T-cell (primary cell): ENCODE data around the gene TMEM145. TPM values are rescaled to one million over a fixed set of nuclear protein-coding genes. Genes with fewer than 3 reads are reported as not detected.

Experiments used
- ATAC-seq, 4 experiments: fragments of 200-7000 bp in 3 of 4; fragments of 150-1000 bp in 1 of 4; cut with Tn5 transposase; replicated peaks in 1 of 4; 1 replicate in 3 of 4; 2 replicates in 1 of 4; pipeline ENCODE4 v1.10.0; 2021; ENCODE audit warnings: moderate library complexity in 3 of 4, mild to moderate bottlenecking in 2 of 4, moderate number of reproducible peaks in 1 of 4
- CTCF ChIA-PET, 2 donors: fragments of 300-600 bp; sonication (Branson Sonifier 250); formaldehyde crosslinking; loops; one replicate each; lab custom pipeline; 2022; ENCODE audit warnings: antibody characterized with exemption in 2 of 2; lab: Charles Lee
- POLR2A ChIA-PET, 2 donors: fragments of 300-600 bp; sonication (Branson Sonifier 250); formaldehyde crosslinking; loops; one replicate each; lab custom pipeline; 2022; ENCODE audit warnings: antibody characterized with exemption in 2 of 2; lab: Charles Lee
- DNase-seq, 35 experiments: peaks; one replicate each; pipeline versions ENCODE4 v3.0.0 to v3.0.0-alpha.2; 2013 to 2023
- H3K27ac ChIP-seq: one replicate; pipeline ENCODE4 v1.5.1; 2013; ENCODE audit warnings: low read length
- H3K27me3 ChIP-seq, 2 experiments: replicated peaks in 1 of 2; 1 replicate in 1 of 2; 2 replicates in 1 of 2; pipeline versions ENCODE4 v1.6.1 to v1.7.0; 2013; ENCODE audit warnings: low read length in 1 of 2, mixed read lengths in 1 of 2; ENCODE audit not compliant: control insufficient read depth in 2 of 2, insufficient read depth in 2 of 2; ENCODE audit errors: extremely low read depth in 1 of 2
- H3K36me3 ChIP-seq, 2 donors: 1 replicate in 1 of 2; 2 replicates in 1 of 2; pipeline versions ENCODE4 v1.6.1 to v1.7.0; 2013; ENCODE audit warnings: low read length in 1 of 2; ENCODE audit not compliant: control insufficient read depth in 2 of 2, insufficient read depth in 1 of 2; ENCODE audit errors: extremely low read depth in 1 of 2
- H3K4me1 ChIP-seq, 2 experiments: 1 replicate in 1 of 2; 2 replicates in 1 of 2; pipeline versions ENCODE4 v1.6.1 to v1.7.0; 2013; ENCODE audit warnings: low read length in 2 of 2, mixed read lengths in 1 of 2; ENCODE audit not compliant: insufficient read depth in 2 of 2, control insufficient read depth in 1 of 2; ENCODE audit errors: extremely low read depth in 1 of 2
- H3K4me3 ChIP-seq, 2 donors: 1 replicate in 1 of 2; 2 replicates in 1 of 2; pipeline versions ENCODE4 v1.5.1 to v1.7.0; 2013; ENCODE audit warnings: mild to moderate bottlenecking in 2 of 2, low read length in 1 of 2, moderate library complexity in 1 of 2; ENCODE audit not compliant: control insufficient read depth in 1 of 2; ENCODE audit errors: extremely low read depth in 1 of 2
- H3K9me3 ChIP-seq: 2 replicates; pipeline ENCODE4 v1.7.0; 2013
- H3K27ac Mint-ChIP-seq, 2 donors: one replicate each; pipeline ENCODE4 v1.8.0; 2020 to 2021; ENCODE audit warnings: mild to moderate bottlenecking in 2 of 2, mixed read lengths in 2 of 2
- H3K27me3 Mint-ChIP-seq, 2 donors: one replicate each; pipeline ENCODE4 v1.8.0; 2021 to 2022; ENCODE audit warnings: mixed read lengths in 2 of 2
- H3K36me3 Mint-ChIP-seq: one replicate; pipeline ENCODE4 v1.8.0; 2021; ENCODE audit warnings: mixed read lengths
- H3K4me1 Mint-ChIP-seq, 3 donors: one replicate each; pipeline ENCODE4 v1.8.0; 2020 to 2022; ENCODE audit warnings: mixed read lengths in 3 of 3, mild to moderate bottlenecking in 1 of 3
- H3K4me3 Mint-ChIP-seq, 3 donors: one replicate each; pipeline ENCODE4 v1.8.0; 2020 to 2022; ENCODE audit warnings: mild to moderate bottlenecking in 3 of 3, mixed read lengths in 3 of 3, moderate library complexity in 3 of 3
- H3K9me3 Mint-ChIP-seq, 3 donors: one replicate each; pipeline ENCODE4 v1.8.0; 2020 to 2022; ENCODE audit warnings: mixed read lengths in 3 of 3
- WGBS: methylation state at CpG from one replicate; pipeline ENCODE4 v1.1.5; 2013; ENCODE audit warnings: missing lambda C conversion rate; ENCODE audit not compliant: insufficient coverage; 5-methylcytosine and 5-hydroxymethylcytosine counted together
- total RNA-seq, 35 experiments: library from RNA in 6 of 35; stranded (reverse) in 6 of 35; fragments of 120-200 nt in 1 of 35; gene quantifications; one replicate each; pipeline versions ENCODE4 v1.2.1 to v1.2.4 and lab custom pipeline; 2013 to 2026

Gene TMEM145
- total RNA-seq, 5 donors from 2014 or later (not counting 1 experiment from before 2014, with no cell fraction given) = not detected

DNA sequence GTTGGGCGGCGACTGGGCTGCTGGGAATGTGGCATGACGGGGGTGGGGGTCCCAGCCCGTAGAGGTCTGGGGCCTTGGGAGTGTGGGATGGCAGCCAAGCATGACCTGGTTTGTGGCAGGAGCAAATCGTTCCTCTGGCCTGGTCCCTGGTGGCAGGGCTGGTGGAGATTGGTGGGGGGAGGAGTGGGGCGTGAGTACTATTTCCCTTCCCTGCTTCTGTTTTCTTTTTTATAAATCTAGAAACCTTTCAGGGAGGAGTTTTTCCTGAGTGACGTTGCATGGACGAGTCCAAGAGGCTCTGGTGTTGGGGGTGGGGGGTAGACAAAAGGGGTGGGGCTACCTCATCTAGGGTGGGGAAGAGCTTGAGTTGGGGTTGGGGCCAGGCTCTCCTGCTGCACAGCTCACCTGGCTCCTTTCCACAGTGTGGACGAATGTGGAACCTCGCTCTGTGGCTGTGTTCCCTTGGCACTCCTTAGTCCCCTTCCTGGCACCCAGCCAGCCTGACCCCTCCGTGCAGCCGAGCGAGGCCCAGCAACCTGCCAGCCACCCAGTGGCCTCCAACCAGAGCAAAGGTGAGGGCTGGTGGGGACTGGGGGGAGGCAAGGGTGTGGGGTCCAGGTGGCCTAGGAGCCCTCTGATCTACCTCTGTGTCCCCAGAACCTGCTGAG lies 26.6 kb upstream of the TMEM145 start:
- Histone ChIP-seq H3K27me3 (no peaks in the 10 kb centered on the region), H3K9me3 (no peaks in the 10 kb centered on the region), H3K36me3 (peaks cover 22 to 48% of the 10 kb centered on the region in 2 donors), H3K4me3 (no peak overlapping the region), H3K27ac (no peak overlapping the region), H3K4me1 (peaks cover 21 to 54% of the 10 kb centered on the region in 2 experiments)
- H3K27ac Mint-ChIP-seq = peak overlapping the region; percentile 87 to 91
- ChIA-PET CTCF (no interaction called here), POLR2A (no interaction called here)
- peak overlapping the region in 2 of 3 donors; percentile 31 to 91 for H3K4me3 Mint-ChIP-seq
- no peaks in the 10 kb centered on the region for H3K27me3 Mint-ChIP-seq
- peaks cover 3% of the 10 kb centered on the region for H3K36me3 Mint-ChIP-seq
- ATAC-seq (no peak), DNase-seq (no peak)
- no peaks in the 10 kb centered on the region for H3K9me3 Mint-ChIP-seq
- peaks cover 22 to 29% (median 22%) of the 10 kb centered on the region in 3 donors for H3K4me1 Mint-ChIP-seq
- WGBS = 89% methylated on average over 7 of the region's 13 CpGs

DNA sequence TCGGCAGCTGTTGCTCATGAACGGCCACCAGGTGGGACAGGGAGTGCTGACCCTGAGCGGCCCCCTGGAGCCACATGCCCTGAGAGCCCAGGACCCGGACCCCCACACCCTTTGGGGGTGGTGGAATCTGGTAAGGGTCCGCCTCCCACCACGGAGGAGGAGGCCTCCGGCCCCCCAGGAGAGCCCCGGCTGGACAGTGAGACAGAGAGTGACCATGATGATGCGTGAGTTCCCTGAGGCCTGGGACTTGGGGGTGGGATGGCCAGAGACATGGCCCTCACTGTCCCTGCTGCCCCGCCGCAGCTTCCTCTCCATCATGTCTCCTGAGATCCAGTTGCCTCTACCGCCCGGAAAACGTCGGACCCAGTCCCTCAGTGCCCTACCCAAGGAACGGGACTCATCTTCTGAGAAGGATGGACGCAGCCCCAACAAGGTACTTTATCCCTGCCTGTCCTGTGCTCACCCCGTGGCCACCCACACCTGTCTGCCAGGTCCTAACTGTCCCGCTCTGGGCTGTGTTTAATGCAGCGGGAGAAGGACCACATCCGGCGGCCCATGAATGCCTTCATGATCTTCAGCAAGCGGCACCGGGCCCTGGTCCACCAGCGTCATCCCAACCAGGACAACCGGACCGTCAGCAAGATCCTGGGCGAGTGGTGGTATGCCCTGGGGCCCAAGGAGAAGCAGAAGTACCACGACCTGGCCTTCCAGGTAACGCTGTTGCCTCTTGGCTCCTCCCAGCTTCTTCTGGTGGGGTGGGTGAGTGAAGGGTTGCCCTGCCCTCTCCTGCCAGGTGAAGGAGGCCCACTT lies 25.9 kb upstream of the TMEM145 start:
- peaks cover 22 to 51% of the 10 kb centered on the region in 2 donors for H3K36me3 ChIP-seq
- H3K27me3 Mint-ChIP-seq = no peaks in the 10 kb centered on the region
- DNase-seq = no peak
- H3K4me3 Mint-ChIP-seq = no peak overlapping the region
- peaks cover 8% of the 10 kb centered on the region for H3K36me3 Mint-ChIP-seq
- H3K27ac Mint-ChIP-seq = peak overlapping the region in 1 of 2 donors; percentile 75
- H3K27me3 ChIP-seq = no peaks in the 10 kb centered on the region
- H3K9me3 ChIP-seq = no peaks in the 10 kb centered on the region
- H3K27ac ChIP-seq = no peak overlapping the region
- POLR2A ChIA-PET = no interaction called here
- no peak overlapping the region for H3K4me3 ChIP-seq
- ATAC-seq = no peak
- 97% methylated on average over 26 of the region's 30 CpGs for WGBS
- peaks cover 26 to 27% (median 27%) of the 10 kb centered on the region in 3 donors for H3K4me1 Mint-ChIP-seq
- H3K4me1 ChIP-seq = peaks cover 17 to 54% of the 10 kb centered on the region in 2 experiments
- no peaks in the 10 kb centered on the region for H3K9me3 Mint-ChIP-seq
- CTCF ChIA-PET = no interaction called here

DNA sequence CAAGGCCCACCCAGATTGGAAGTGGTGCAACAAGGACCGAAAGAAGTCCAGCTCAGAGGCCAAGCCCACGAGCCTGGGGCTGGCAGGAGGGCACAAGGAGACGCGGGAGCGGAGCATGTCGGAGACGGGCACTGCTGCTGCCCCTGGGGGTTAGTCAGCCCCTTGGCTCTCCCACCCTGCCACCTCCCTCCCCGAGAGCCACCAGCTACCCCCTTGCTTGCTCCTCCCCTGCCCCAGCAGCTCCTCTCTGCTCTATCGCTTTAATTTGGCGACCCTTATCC lies 25.3 kb upstream of the TMEM145 start:
- no peak for DNase-seq
- Histone ChIP-seq H3K4me3 (no peak overlapping the region), H3K9me3 (no peaks in the 10 kb centered on the region), H3K27ac (no peak overlapping the region), H3K27me3 (no peaks in the 10 kb centered on the region), H3K4me1 (peaks cover 13 to 48% of the 10 kb centered on the region in 2 experiments), H3K36me3 (peaks cover 22 to 56% of the 10 kb centered on the region in 2 donors)
- ATAC-seq = no peak
- CTCF ChIA-PET = no interaction called here
- H3K4me3 Mint-ChIP-seq = no peak overlapping the region
- peak overlapping the region in 1 of 2 donors; percentile 27 for H3K27ac Mint-ChIP-seq
- H3K27me3 Mint-ChIP-seq = no peaks in the 10 kb centered on the region
- H3K9me3 Mint-ChIP-seq = no peaks in the 10 kb centered on the region
- POLR2A ChIA-PET = no interaction called here
- WGBS = 100% methylated on average over 7 of the region's 10 CpGs
- peaks cover 8% of the 10 kb centered on the region for H3K36me3 Mint-ChIP-seq
- H3K4me1 Mint-ChIP-seq = peaks cover 21 to 27% (median 27%) of the 10 kb centered on the region in 3 donors

GRCh38 chr19:42288387-42288786 lies 24.7 kb upstream of the TMEM145 start:
- ATAC-seq (no peak), DNase-seq (no peak)
- CTCF ChIA-PET = interaction anchor here in 1 of 2 donors (0.6 kb wide), 1 partner anchor 161 kb away, joined by 3 read pairs; no protein-coding TSS in a partner anchor
- WGBS = 100% methylated on average over 1 of the region's 4 CpGs
- no peaks in the 10 kb centered on the region for H3K9me3 ChIP-seq
- H3K4me1 Mint-ChIP-seq = peaks cover 21 to 27% (median 27%) of the 10 kb centered on the region in 3 donors
- H3K4me1 ChIP-seq = peaks cover 7 to 42% of the 10 kb centered on the region in 2 experiments
- no peak overlapping the region for H3K4me3 ChIP-seq
- H3K36me3 ChIP-seq = peaks cover 22 to 62% of the 10 kb centered on the region in 2 donors
- H3K27ac Mint-ChIP-seq = no peak overlapping the region
- H3K4me3 Mint-ChIP-seq = no peak overlapping the region
- H3K27ac ChIP-seq = no peak overlapping the region
- no peaks in the 10 kb centered on the region for H3K27me3 ChIP-seq
- H3K36me3 Mint-ChIP-seq = peaks cover 11% of the 10 kb centered on the region
- H3K9me3 Mint-ChIP-seq = no peaks in the 10 kb centered on the region
- H3K27me3 Mint-ChIP-seq = no peaks in the 10 kb centered on the region
- POLR2A ChIA-PET = no interaction called here

DNA sequence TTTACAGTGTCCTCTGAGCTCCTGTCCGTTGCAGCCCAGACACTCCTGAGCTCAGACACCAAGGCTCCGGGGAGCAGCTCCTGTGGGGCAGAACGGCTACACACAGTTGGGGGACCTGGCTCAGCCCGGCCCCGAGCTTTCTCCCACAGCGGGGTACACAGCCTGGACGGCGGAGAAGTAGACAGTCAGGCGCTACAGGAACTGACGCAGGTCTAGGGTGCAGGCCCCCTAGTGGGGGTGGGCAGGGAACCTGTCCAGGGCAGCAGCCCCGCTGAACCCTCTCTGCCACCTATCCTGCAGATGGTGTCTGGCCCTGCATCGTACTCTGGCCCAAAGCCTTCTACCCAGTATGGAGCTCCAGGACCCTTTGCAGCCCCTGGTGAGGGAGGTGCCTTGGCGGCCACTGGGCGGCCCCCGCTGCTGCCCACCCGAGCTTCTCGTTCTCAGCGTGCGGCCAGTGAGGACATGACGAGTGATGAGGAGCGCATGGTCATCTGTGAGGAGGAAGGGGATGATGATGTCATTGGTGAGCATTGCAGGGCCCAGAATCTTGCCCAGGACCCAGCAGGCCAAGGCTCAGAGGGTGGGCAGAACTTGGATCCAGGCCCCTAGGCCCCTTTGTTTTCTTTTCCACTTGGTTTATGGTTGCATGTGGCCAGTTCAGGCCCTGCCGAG lies 24.1 kb upstream of the TMEM145 start:
- WGBS = 96% methylated on average over 16 of the region's 22 CpGs

GRCh38 chr19:42289556-42290041 lies 23.5 kb upstream of the TMEM145 start:
- H3K4me3 ChIP-seq = no peak overlapping the region
- POLR2A ChIA-PET = no interaction called here
- H3K27me3 Mint-ChIP-seq = no peaks in the 10 kb centered on the region
- 94% methylated on average over 6 of the region's 8 CpGs for WGBS
- DNase-seq = no peak
- H3K4me3 Mint-ChIP-seq = no peak overlapping the region
- H3K4me1 Mint-ChIP-seq = peaks cover 21 to 27% (median 26%) of the 10 kb centered on the region in 3 donors
- peaks cover 31 to 74% of the 10 kb centered on the region in 2 donors for H3K36me3 ChIP-seq
- H3K4me1 ChIP-seq = peaks cover 7 to 40% of the 10 kb centered on the region in 2 experiments
- ATAC-seq = no peak
- H3K9me3 ChIP-seq = no peaks in the 10 kb centered on the region
- CTCF ChIA-PET = no interaction called here
- no peak overlapping the region for H3K27ac ChIP-seq
- H3K36me3 Mint-ChIP-seq = peaks cover 13% of the 10 kb centered on the region
- no peaks in the 10 kb centered on the region for H3K27me3 ChIP-seq
- H3K9me3 Mint-ChIP-seq = no peaks in the 10 kb centered on the region
- H3K27ac Mint-ChIP-seq = no peak overlapping the region

More for the DNA sequence above, 24.1 kb upstream of the TMEM145 start:
- Mint-ChIP-seq H3K27ac (no peak overlapping the region), H3K4me1 (peaks cover 21 to 27% (median 27%) of the 10 kb centered on the region in 3 donors), H3K9me3 (no peaks in the 10 kb centered on the region), H3K4me3 (no peak overlapping the region), H3K36me3 (peaks cover 13% of the 10 kb centered on the region), H3K27me3 (no peaks in the 10 kb centered on the region)
- no peak overlapping the region for H3K27ac ChIP-seq
- ATAC-seq (no peak), DNase-seq (no peak)
- H3K36me3 ChIP-seq = peaks cover 26 to 68% of the 10 kb centered on the region in 2 donors
- no peaks in the 10 kb centered on the region for H3K27me3 ChIP-seq
- no peaks in the 10 kb centered on the region for H3K9me3 ChIP-seq
- H3K4me3 ChIP-seq = no peak overlapping the region
- peaks cover 7 to 42% of the 10 kb centered on the region in 2 experiments for H3K4me1 ChIP-seq
- ChIA-PET CTCF (interaction anchor here in 1 of 2 donors (0.6 kb wide), 1 partner anchor 162 kb away, joined by 3 read pairs; no protein-coding TSS in a partner anchor), POLR2A (no interaction called here)
